KMS-11 (cell line): Measurements from ENCODE around the gene FOXN1.
"Not testable (repeated sequence)": the region's sequence is repeated elsewhere in the genome, so short reads cannot be mapped to it uniquely, and the experiment has no call there.

ENCODE experiments used
- H2AFZ ChIP-seq: fragments of 200-600 bp; sonication (generic); 2 replicates; pipeline ENCODE4 v1.6.1; 2016; ENCODE audit warnings: antibody characterized with exemption, mixed run types, low read depth
- H3K27ac ChIP-seq: fragments of 200-600 bp; sonication (generic); 2 replicates; pipeline ENCODE4 v1.6.1; 2016; ENCODE audit warnings: mild to moderate bottlenecking, mixed run types
- H3K27me3 ChIP-seq: fragments of 200-600 bp; sonication (generic); 2 replicates; pipeline ENCODE4 v1.6.1; 2017; ENCODE audit warnings: mild to moderate bottlenecking, low read depth, mixed run types, moderate library complexity; ENCODE audit not compliant: insufficient read depth
- H3K36me3 ChIP-seq: fragments of 200-600 bp; sonication (generic); 2 replicates; pipeline ENCODE4 v1.6.1; 2017; ENCODE audit warnings: mild to moderate bottlenecking, mixed run types; ENCODE audit not compliant: insufficient read depth
- H3K4me1 ChIP-seq: fragments of 200-600 bp; sonication (generic); 2 replicates; pipeline ENCODE4 v1.6.1; 2016; ENCODE audit warnings: mild to moderate bottlenecking, low read depth, mixed run types; ENCODE audit not compliant: poor library complexity, severe bottlenecking
- H3K4me2 ChIP-seq: fragments of 200-600 bp; sonication (generic); 2 replicates; pipeline ENCODE4 v1.7.0; 2016; ENCODE audit warnings: mild to moderate bottlenecking, mixed run types
- H3K4me3 ChIP-seq: fragments of 200-600 bp; sonication (generic); IDR thresholded peaks from 2 replicates; pipeline ENCODE4 v1.6.1; 2017; ENCODE audit warnings: low read depth, low read length, mixed read lengths; ENCODE audit not compliant: insufficient read depth
- H3K79me2 ChIP-seq: fragments of 200-600 bp; sonication (generic); 2 replicates; pipeline ENCODE4 v1.6.1; 2016; ENCODE audit warnings: low read depth, mixed run types; ENCODE audit not compliant: insufficient read depth
- H3K9ac ChIP-seq: fragments of 200-600 bp; sonication (generic); 2 replicates; pipeline ENCODE4 v1.6.1; 2016; ENCODE audit warnings: mild to moderate bottlenecking, mixed run types
- H4K20me1 ChIP-seq: fragments of 200-600 bp; sonication (generic); 2 replicates; pipeline ENCODE4 v1.6.1; 2016; ENCODE audit warnings: mild to moderate bottlenecking, mixed run types; ENCODE audit not compliant: insufficient read depth
- CTCF ChIP-seq: fragments of 200-600 bp; sonication (generic); conservative IDR thresholded peaks from 2 replicates; pipeline ENCODE4 v1.6.1; 2017; ENCODE audit warnings: low read depth, mild to moderate bottlenecking, antibody characterized with exemption, low read length, moderate library complexity, mixed read lengths

FOXN1 gene

GRCh38 chr17:28466521-28467048, 39.6 kb upstream of the FOXN1 start:
- Histone ChIP-seq H3K9ac (no peak overlapping the region), H2AFZ (no peak overlapping the region), H3K27me3 (no peaks in the 10 kb centered on the region), H3K36me3 (no peaks in the 10 kb centered on the region), H3K4me2 (no peak overlapping the region), H3K79me2 (no peaks in the 10 kb centered on the region), H3K4me1 (no peaks in the 10 kb centered on the region), H4K20me1 (no peaks in the 10 kb centered on the region), H3K4me3 (no peak overlapping the region), H3K27ac (no peak overlapping the region)
- no peak for TF ChIP-seq CTCF

GRCh38 chr17:28467456-28468025, 38.6 kb upstream of the FOXN1 start:
- no peaks in the 10 kb centered on the region for H3K36me3 ChIP-seq
- TF ChIP-seq CTCF = no peak
- no peaks in the 10 kb centered on the region for H3K27me3 ChIP-seq
- no peaks in the 10 kb centered on the region for H4K20me1 ChIP-seq
- H2AFZ ChIP-seq = no peak overlapping the region
- no peak overlapping the region for H3K4me2 ChIP-seq
- no peaks in the 10 kb centered on the region for H3K79me2 ChIP-seq
- H3K4me1 ChIP-seq = no peaks in the 10 kb centered on the region
- no peak overlapping the region for H3K4me3 ChIP-seq
- H3K27ac ChIP-seq = no peak overlapping the region
- no peak overlapping the region for H3K9ac ChIP-seq

- not testable (repeated sequence) for H3K79me2 ChIP-seq, H3K27ac ChIP-seq, H2AFZ ChIP-seq, H3K9ac ChIP-seq, H3K4me2 ChIP-seq, H4K20me1 ChIP-seq, H3K27me3 ChIP-seq, H3K36me3 ChIP-seq, H3K4me1 ChIP-seq, H3K4me3 ChIP-seq
Observed at GRCh38 chr17:28468033-28468735, 38.0 kb upstream of the FOXN1 start.

- H4K20me1 ChIP-seq = no peaks in the 10 kb centered on the region
- H3K36me3 ChIP-seq = no peaks in the 10 kb centered on the region
- H3K4me2 ChIP-seq = no peak overlapping the region
- no peak for TF ChIP-seq CTCF
- H3K79me2 ChIP-seq = no peaks in the 10 kb centered on the region
- no peak overlapping the region for H3K4me3 ChIP-seq
- H3K4me1 ChIP-seq = no peaks in the 10 kb centered on the region
- no peak overlapping the region for H2AFZ ChIP-seq
- H3K27me3 ChIP-seq = no peaks in the 10 kb centered on the region
- H3K27ac ChIP-seq = no peak overlapping the region
- H3K9ac ChIP-seq = no peak overlapping the region
Observed at GRCh38 chr17:28468781-28469180, 37.4 kb upstream of the FOXN1 start.

GRCh38 chr17:28469376-28469775, 36.8 kb upstream of the FOXN1 start:
- Histone ChIP-seq H2AFZ (no peak overlapping the region), H3K9ac (no peak overlapping the region), H3K4me1 (no peaks in the 10 kb centered on the region), H3K27ac (no peak overlapping the region), H4K20me1 (no peaks in the 10 kb centered on the region), H3K4me3 (no peak overlapping the region), H3K27me3 (no peaks in the 10 kb centered on the region), H3K79me2 (no peaks in the 10 kb centered on the region), H3K4me2 (no peak overlapping the region), H3K36me3 (no peaks in the 10 kb centered on the region)
- no peak for TF ChIP-seq CTCF
